ENCODE measurements around the gene DOCK10. TPM values are rescaled to one million over a fixed set of nuclear protein-coding genes. Genes with fewer than 3 reads are reported as not detected.

The DOCK10 gene
- total and polyA plus RNA-seq, 9 of the 15 experiments (the other 6 are each of a cell fraction or from before 2014, with no cell fraction given), result 0.01 to 0.87 (median 0.18) TPM

GRCh38 chr2:224944707-224945547, 97.3 kb downstream of the DOCK10 start:
- ATAC-seq, result no peak
- intact Hi-C loops (cut with micrococcal nuclease) (no loop called here), in situ Hi-C loops (cut with MboI) (no loop called here)
- no peaks in the 10 kb centered on the region for H3K36me3 ChIP-seq (ENCODE audit: control insufficient read depth, insufficient read depth, low read length)
- H3K9me3 ChIP-seq (replicated peaks; ENCODE audit: control insufficient read depth, insufficient read depth, low read depth, low read length), result no peaks in the 10 kb centered on the region
- TF ChIP-seq ZNF24 (IDR thresholded peaks at IDR 0.05) (no peak), JUN (IDR thresholded peaks at IDR 0.05; ENCODE audit: borderline replicate concordance, low read depth, low read length) (no peak), JUN (CRISPR knock-in tag; IDR thresholded peaks at IDR 0.05; ENCODE audit: borderline replicate concordance) (no peak), JUND (IDR thresholded peaks at IDR 0.05; ENCODE audit: borderline replicate concordance, low read depth, low read length) (no peak), JUND (tag; IDR thresholded peaks at IDR 0.05; ENCODE audit: borderline replicate concordance, low read depth, low read length) (no peak), RERE (CRISPR knock-in tag; IDR thresholded peaks at IDR 0.05; ENCODE audit: borderline replicate concordance) (no peak), MCM2 (IDR thresholded peaks at IDR 0.05; ENCODE audit: low read depth) (no peak), SIN3B (IDR thresholded peaks at IDR 0.05; ENCODE audit: low read depth) (no peak), CLOCK (CRISPR knock-in tag; IDR thresholded peaks at IDR 0.05; ENCODE audit: borderline replicate concordance) (no peak)
- ChIA-PET POLR2A (no interaction called here), CTCF (ENCODE audit: low intra/inter-chr PET ratio) (no interaction called here)
- H3K4me3 ChIP-seq, result no peak overlapping the region
- H3K9ac ChIP-seq (ENCODE audit: insufficient read depth in 1 of 2, low read depth in 2 of 2, low read length in 2 of 2), result no peak overlapping the region
- H3K79me2 ChIP-seq (ENCODE audit: control insufficient read depth, insufficient read depth, low read length), result no peaks in the 10 kb centered on the region
- no peak for DNase-seq (ENCODE audit: extremely low read depth in 1 of 4, low spot score in 3 of 4)
- H4K20me1 ChIP-seq (replicated peaks; ENCODE audit: control insufficient read depth, insufficient read depth, low read length), result no peaks in the 10 kb centered on the region
- BruUV-seq (replicated peaks), result no TSS peak
- no peak for FAIRE-seq
- no peaks in the 10 kb centered on the region for H3K4me1 ChIP-seq (replicated peaks in 1 of 2; ENCODE audit: control insufficient read depth in 2 of 2, insufficient read depth in 2 of 2, low read length in 2 of 2)
- no peak overlapping the region for H2AFZ ChIP-seq (ENCODE audit: low read depth, low read length)
- no peaks in the 10 kb centered on the region for H3K27me3 ChIP-seq (ENCODE audit: control insufficient read depth in 2 of 2, insufficient read depth in 2 of 2, low read length in 2 of 2)
- no peaks in the 10 kb centered on the region for H3K9me1 ChIP-seq (ENCODE audit: control insufficient read depth, insufficient read depth, low read length)
- H3K27ac ChIP-seq (ENCODE audit: extremely low read depth, low read depth, low read length), result no peak overlapping the region
- WGBS (ENCODE audit: insufficient coverage, low coverage, missing lambda C conversion rate), result 0% methylated on average over 8 of the region's 8 CpGs
- H3K4me2 ChIP-seq (ENCODE audit: insufficient read depth, low read length), result no peak overlapping the region

All from K562 (cell line).